Epithelial cell of esophagus (primary cell): ENCODE data around the gene DOHH.

Experiments
- DNase-seq: peaks from one replicate; pipeline ENCODE4 v3.0.0; 2010; ENCODE audit warnings: low read depth
- H3K4me3 ChIP-seq: 2 replicates; pipeline ENCODE4 v1.5.1; 2011; ENCODE audit warnings: mild to moderate bottlenecking, low read length, control low read depth
- CTCF ChIP-seq: IDR thresholded peaks from 2 replicates; pipeline ENCODE4 v1.5.1; 2011; ENCODE audit warnings: low read depth, mild to moderate bottlenecking, low read length, control low read depth, inconsistent platforms; ENCODE audit not compliant: insufficient read depth; ENCODE audit errors: missing control alignments

Gene DOHH

GRCh38 chr19:3500429-3501101 lies at the start of gene DOHH:
Gene DOHH, minus strand, starts transcription at chr19:3500674. Its CDS starts 3,860 bp downstream, at chr19:3496814.
- TF ChIP-seq CTCF, result no peak
- DNase-seq, result peak; percentile 98
- peak within 1 kb of the TSS; percentile 90 for H3K4me3 ChIP-seq

GRCh38 chr19:3549816-3550215 lies 49.3 kb upstream of the DOHH start:
- no peak for TF ChIP-seq CTCF
- no peak for DNase-seq
- no peak overlapping the region for H3K4me3 ChIP-seq

- DNase-seq, result no peak
- TF ChIP-seq CTCF, result no peak
Measured at GRCh38 chr19:3548606-3549005, 48.1 kb upstream of the DOHH start.

GRCh38 chr19:3547767-3548282 lies 47.4 kb upstream of the DOHH start:
- H3K4me3 ChIP-seq, result no peak overlapping the region
- no peak for TF ChIP-seq CTCF
- DNase-seq, result no peak

More at GRCh38 chr19:3548606-3549005, 48.1 kb upstream of the DOHH start:
- no peak overlapping the region for H3K4me3 ChIP-seq

- no peak for DNase-seq
- H3K4me3 ChIP-seq, result no peak overlapping the region
- peak; percentile 52 for TF ChIP-seq CTCF
Measured at GRCh38 chr19:3547301-3547731, 46.8 kb upstream of the DOHH start.

- DNase-seq, result no peak
- TF ChIP-seq CTCF, result no peak
Measured at GRCh38 chr19:3546119-3546518, 45.6 kb upstream of the DOHH start.

GRCh38 chr19:3545669-3546034 lies 45.2 kb upstream of the DOHH start:
- H3K4me3 ChIP-seq, result no peak overlapping the region

More at GRCh38 chr19:3546119-3546518, 45.6 kb upstream of the DOHH start:
- H3K4me3 ChIP-seq, result no peak overlapping the region

More at GRCh38 chr19:3545669-3546034, 45.2 kb upstream of the DOHH start:
- no peak for TF ChIP-seq CTCF
- DNase-seq, result no peak
